Astrocyte of the spinal cord (primary cell): Measurements from ENCODE around the gene PTPRD.

Experiments
- DNase-seq: peaks from one replicate; pipeline ENCODE4 v3.0.0; 2011; ENCODE audit warnings: low read depth, low spot score
- H3K4me3 ChIP-seq: 2 replicates; pipeline ENCODE4 v1.5.1; 2011; ENCODE audit warnings: low read depth, mild to moderate bottlenecking, low read length, moderate library complexity
- in situ Hi-C: cut with HindIII; loops from 2 replicates; pipeline ENCODE4 v1.10.0; 2017; ENCODE audit warnings: low sequenced_read_pairs
- TF ChIP-seq, protein P1 (sequence below): IDR thresholded peaks from 2 replicates; pipeline ENCODE4 v1.5.1; 2012; ENCODE audit warnings: low read depth, mild to moderate bottlenecking, low read length, inconsistent platforms

PTPRD gene

DNA sequence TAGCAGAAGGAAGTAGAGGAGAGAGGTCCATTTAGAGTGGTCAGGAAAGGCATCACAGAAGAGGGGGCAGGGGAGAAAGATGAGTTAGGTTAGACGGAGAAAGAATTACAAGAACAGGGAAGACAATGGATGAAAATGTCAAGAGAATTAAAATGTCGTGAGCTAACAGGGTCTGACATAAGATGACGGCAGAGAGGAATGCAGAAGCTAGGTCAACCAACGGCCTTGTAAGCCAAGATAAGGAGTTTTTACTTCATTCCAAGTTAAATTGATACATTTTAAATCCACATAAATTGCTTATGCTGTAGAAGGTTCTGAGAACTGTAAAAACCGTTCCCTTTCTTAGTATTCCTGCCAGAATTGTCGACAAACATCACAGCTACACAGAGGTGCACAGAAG lies 1916.3 kb downstream of the PTPRD start:
- DNase-seq: no peak
- TF ChIP-seq, protein P1, sequence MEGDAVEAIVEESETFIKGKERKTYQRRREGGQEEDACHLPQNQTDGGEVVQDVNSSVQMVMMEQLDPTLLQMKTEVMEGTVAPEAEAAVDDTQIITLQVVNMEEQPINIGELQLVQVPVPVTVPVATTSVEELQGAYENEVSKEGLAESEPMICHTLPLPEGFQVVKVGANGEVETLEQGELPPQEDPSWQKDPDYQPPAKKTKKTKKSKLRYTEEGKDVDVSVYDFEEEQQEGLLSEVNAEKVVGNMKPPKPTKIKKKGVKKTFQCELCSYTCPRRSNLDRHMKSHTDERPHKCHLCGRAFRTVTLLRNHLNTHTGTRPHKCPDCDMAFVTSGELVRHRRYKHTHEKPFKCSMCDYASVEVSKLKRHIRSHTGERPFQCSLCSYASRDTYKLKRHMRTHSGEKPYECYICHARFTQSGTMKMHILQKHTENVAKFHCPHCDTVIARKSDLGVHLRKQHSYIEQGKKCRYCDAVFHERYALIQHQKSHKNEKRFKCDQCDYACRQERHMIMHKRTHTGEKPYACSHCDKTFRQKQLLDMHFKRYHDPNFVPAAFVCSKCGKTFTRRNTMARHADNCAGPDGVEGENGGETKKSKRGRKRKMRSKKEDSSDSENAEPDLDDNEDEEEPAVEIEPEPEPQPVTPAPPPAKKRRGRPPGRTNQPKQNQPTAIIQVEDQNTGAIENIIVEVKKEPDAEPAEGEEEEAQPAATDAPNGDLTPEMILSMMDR: no peak
- no peak overlapping the region for H3K4me3 ChIP-seq
- in situ Hi-C loops: no loop called here

DNA sequence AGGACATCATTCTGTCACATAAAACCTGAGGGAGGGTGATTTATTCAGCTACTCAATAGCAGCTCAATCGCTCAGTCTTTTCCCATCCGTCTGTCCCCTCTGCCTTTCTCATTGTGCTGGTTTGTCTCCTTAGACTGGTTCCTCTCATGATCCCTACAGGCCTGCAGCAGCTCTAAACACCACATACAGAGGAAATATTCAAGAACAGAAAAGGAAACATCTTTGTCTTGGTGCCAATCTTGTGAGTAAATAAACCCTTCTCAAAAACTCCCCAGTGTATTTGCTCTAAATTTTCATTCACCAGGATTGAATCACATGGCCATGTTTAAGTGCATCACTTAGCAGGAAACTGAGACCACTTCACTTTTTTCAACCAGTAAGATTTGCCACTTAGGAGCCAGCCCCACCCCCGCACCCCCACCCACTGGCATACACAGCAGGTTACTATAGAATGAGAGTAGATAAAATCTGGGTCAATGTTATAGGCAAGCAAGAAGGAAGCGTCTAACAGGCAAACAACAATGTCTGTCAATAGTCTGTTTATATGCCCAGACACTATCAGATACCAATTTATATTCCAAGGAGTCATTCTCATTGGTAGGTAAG lies 1917.7 kb downstream of the PTPRD start:
- in situ Hi-C loops: no loop called here
- no peak for DNase-seq
- no peak overlapping the region for H3K4me3 ChIP-seq
- TF ChIP-seq, protein P1: no peak

DNA sequence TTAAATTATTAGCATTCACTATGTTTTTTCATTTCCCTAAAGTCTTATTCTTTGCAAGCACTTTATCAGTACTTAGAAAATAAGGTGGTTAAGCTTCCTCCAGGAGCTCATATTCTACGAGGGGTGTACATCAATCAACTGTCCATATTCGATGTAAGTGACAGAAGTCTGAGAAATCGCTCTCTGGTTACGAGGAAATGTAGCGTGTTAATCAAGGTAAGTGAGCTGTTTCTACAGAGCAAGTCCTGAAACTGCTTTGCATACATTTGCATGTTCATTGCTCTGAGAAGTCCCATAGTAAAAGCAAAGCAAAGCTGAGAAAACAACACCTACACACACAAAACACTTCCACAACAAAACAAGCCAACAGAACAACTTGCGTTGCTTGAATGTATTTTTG lies 1919.3 kb downstream of the PTPRD start:
- TF ChIP-seq, protein P1: no peak
- in situ Hi-C loops: no loop called here

DNA sequence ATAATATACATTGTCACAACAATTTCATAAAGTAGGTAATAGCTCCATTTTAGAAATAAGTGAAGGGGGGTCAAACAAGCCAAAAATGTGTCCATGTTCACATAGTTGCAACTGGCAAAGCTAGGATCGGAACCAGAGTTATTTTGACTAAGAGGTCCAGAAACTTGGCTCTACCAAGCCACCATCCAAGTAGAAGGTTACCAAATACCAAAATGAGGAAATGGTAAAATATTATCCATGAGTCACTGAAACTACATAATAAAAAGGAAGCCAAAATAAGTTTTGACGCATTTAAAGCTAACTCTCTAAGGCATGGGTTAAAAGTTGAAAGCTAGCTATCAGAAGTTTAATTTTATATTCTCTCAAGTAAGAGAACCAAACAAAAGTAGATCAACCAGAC lies 1926.3 kb downstream of the PTPRD start:
- in situ Hi-C loops: no loop called here
- TF ChIP-seq, protein P1: no peak
- DNase-seq: no peak
- H3K4me3 ChIP-seq: no peak overlapping the region

More for the DNA sequence above, 1919.3 kb downstream of the PTPRD start:
- DNase-seq: no peak
- no peak overlapping the region for H3K4me3 ChIP-seq

- no peak for DNase-seq
- TF ChIP-seq, protein P1: no peak
- no peak overlapping the region for H3K4me3 ChIP-seq
- in situ Hi-C loops: no loop called here
These were observed 1927.0 kb downstream of the PTPRD start for GRCh38 chr9:8685825-8686224.

DNA sequence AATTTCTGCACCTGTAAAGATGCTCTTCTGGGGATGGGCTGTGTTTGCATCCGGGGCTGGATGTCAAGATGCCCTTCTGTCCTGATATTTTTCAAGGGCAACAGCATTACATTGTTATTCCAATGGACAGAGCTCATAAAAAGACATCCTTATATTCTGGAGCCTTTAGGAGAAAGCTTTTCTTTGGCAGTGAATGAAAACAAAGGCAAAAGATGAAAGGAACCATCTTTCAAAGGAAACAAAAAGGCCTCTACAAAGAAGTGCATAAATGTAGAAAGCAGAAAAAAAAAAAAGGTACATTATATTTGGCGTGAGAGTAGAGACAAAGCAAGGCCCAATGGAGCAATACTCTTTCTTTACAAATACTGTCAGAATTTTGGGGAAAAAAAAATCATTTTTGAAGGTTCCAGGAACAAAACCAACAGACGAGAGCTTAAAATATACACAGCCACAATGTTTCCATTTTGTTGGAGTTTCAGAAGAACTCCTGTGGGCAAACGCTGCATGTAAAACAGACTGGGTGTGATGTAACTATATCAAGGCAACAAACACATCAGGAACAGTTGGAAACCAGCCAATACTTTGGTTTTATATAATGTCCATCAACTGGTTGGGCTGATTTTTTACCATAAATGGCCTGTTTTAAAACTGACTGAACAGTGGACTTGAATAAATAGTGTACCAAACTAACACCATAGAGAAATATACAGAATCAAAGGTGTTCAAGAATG lies 1927.7 kb downstream of the PTPRD start:
- TF ChIP-seq, protein P1: no peak
- no peak for DNase-seq
- H3K4me3 ChIP-seq: no peak overlapping the region
- in situ Hi-C loops: no loop called here
